ENCODE results near the gene CEP128.

Gene CEP128

GRCh38 chr14:80465546-80466220 is 475.9 kb downstream of the CEP128 start:
- no peak for FAIRE-seq

- no peak for FAIRE-seq
Measured at GRCh38 chr14:80464531-80465149, 476.9 kb downstream of the CEP128 start.

- no peak for FAIRE-seq
Measured at GRCh38 chr14:80456209-80456608, 485.3 kb downstream of the CEP128 start.

GRCh38 chr14:80455031-80455430 is 486.5 kb downstream of the CEP128 start:
- no peak for FAIRE-seq

- FAIRE-seq = no peak
Measured at GRCh38 chr14:80448267-80448666, 493.3 kb downstream of the CEP128 start.

GRCh38 chr14:80447392-80447791 is 494.1 kb downstream of the CEP128 start:
- no peak for FAIRE-seq
